Measurements from ENCODE around the gene FARS2.

DNA sequence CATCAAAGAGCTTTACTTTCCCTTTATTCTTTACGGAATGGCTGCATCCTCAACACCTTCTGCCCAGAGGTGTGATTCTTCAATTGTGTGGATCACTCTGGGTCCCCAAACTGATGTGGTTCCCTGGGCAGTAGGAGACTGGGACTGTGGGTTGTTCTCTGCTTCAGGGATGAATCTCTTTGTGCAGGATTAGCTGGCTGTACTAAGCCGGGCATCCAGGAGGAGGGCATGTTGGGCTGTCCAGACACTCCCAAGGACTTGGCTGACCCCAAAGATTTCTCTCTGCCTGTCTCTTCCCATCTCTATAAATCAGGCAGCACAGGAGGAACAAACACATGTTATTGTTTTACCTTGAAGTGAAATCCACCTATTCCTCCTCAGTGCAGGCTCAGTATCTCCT lies 15.3 kb downstream of the FARS2 start:
- TF ChIP-seq POLR2A (IDR thresholded peaks at IDR 0.05): no peak
- no peak for TF ChIP-seq POLR2AphosphoS5 (IDR thresholded peaks at IDR 0.05)
- TF ChIP-seq, protein P1, sequence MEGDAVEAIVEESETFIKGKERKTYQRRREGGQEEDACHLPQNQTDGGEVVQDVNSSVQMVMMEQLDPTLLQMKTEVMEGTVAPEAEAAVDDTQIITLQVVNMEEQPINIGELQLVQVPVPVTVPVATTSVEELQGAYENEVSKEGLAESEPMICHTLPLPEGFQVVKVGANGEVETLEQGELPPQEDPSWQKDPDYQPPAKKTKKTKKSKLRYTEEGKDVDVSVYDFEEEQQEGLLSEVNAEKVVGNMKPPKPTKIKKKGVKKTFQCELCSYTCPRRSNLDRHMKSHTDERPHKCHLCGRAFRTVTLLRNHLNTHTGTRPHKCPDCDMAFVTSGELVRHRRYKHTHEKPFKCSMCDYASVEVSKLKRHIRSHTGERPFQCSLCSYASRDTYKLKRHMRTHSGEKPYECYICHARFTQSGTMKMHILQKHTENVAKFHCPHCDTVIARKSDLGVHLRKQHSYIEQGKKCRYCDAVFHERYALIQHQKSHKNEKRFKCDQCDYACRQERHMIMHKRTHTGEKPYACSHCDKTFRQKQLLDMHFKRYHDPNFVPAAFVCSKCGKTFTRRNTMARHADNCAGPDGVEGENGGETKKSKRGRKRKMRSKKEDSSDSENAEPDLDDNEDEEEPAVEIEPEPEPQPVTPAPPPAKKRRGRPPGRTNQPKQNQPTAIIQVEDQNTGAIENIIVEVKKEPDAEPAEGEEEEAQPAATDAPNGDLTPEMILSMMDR (IDR thresholded peaks at IDR 0.05): no peak
